GM10248 (cell line): ENCODE data around the gene RNASEH1.

Source experiments
- CTCF ChIA-PET: fragments of 300-600 bp; sonication (Branson Sonifier 250); formaldehyde crosslinking; extraction: SDS; loops from one replicate; lab custom pipeline; 2021; ENCODE audit warnings: antibody characterized with exemption; lab: Yijun Ruan, JAX
- POLR2A ChIA-PET: fragments of 350-650 bp; sonication (Branson Sonifier 250); formaldehyde crosslinking; extraction: SDS; loops from one replicate; lab custom pipeline; 2020; ENCODE audit warnings: antibody characterized with exemption; lab: Yijun Ruan, JAX
- DNase-seq: peaks from one replicate; pipeline ENCODE4 v3.0.0; 2012; ENCODE audit errors: extremely low spot score
- TF ChIP-seq, protein P1 (sequence below): IDR thresholded peaks from 2 replicates; pipeline ENCODE4 v1.5.1; 2012; ENCODE audit warnings: mild to moderate bottlenecking, low read depth; ENCODE audit errors: extremely low read depth, missing control alignments, control extremely low read depth

RNASEH1 gene

DNA sequence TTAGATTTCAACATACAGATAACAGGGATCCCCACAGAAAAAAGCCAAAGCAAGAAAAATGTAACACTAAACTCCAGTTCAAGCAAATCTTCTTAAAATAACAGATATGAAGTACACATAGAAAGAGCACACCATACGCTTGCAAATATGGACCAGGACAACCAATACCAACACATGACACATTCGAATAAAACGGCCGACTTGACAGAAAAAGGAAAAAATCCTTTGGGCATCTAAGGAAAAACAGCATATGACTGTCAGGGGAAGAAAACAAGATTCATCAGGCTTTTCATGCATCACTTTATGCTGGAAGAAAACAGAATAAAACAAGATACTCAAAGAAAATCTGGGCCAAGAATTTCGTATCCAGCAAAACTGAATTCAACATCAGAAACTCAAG is 16.0 kb downstream of the RNASEH1 start:
- TF ChIP-seq, protein P1, sequence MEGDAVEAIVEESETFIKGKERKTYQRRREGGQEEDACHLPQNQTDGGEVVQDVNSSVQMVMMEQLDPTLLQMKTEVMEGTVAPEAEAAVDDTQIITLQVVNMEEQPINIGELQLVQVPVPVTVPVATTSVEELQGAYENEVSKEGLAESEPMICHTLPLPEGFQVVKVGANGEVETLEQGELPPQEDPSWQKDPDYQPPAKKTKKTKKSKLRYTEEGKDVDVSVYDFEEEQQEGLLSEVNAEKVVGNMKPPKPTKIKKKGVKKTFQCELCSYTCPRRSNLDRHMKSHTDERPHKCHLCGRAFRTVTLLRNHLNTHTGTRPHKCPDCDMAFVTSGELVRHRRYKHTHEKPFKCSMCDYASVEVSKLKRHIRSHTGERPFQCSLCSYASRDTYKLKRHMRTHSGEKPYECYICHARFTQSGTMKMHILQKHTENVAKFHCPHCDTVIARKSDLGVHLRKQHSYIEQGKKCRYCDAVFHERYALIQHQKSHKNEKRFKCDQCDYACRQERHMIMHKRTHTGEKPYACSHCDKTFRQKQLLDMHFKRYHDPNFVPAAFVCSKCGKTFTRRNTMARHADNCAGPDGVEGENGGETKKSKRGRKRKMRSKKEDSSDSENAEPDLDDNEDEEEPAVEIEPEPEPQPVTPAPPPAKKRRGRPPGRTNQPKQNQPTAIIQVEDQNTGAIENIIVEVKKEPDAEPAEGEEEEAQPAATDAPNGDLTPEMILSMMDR, result no peak
- CTCF ChIA-PET, result interaction anchor here (1.1 kb wide), 1 partner anchor 9 kb away, joined by 4 read pairs; no protein-coding TSS in a partner anchor
- POLR2A ChIA-PET, result no interaction called here
- no peak for DNase-seq

DNA sequence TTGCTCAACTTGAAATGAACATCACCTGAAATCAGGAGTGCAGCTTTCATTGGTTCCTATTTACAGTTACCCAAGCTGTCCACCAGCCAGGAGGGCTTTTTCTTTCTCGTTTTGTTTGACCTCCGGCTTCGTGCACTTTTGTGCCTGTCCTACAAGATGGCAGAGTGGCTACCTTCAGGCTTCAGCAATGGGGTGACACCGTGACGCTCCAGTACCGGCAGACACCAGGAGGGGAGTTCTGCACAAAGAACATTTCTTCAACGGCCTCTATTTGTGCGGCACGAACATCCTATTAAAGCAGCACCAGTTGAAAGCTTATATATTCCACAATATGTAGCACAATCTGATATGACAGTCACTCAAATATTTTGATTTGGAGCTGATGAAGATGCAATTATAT is 18.3 kb downstream of the RNASEH1 start:
- DNase-seq, result no peak
- TF ChIP-seq, protein P1, result no peak
- ChIA-PET CTCF (no interaction called here), POLR2A (interaction anchor here (1.5 kb wide), 1 partner anchor 18 kb away, joined by 3 read pairs; the partner anchor contains the start of gene RNASEH1)

- POLR2A ChIA-PET, result no interaction called here
- peak; percentile 40 for DNase-seq
- TF ChIP-seq, protein P1, result no peak
- CTCF ChIA-PET, result interaction anchor here (1.1 kb wide), 1 partner anchor 97 kb away, joined by 4 read pairs; no protein-coding TSS in a partner anchor
These were observed 21.2 kb downstream of the RNASEH1 start for GRCh38 chr2:3536682-3537632.

DNA sequence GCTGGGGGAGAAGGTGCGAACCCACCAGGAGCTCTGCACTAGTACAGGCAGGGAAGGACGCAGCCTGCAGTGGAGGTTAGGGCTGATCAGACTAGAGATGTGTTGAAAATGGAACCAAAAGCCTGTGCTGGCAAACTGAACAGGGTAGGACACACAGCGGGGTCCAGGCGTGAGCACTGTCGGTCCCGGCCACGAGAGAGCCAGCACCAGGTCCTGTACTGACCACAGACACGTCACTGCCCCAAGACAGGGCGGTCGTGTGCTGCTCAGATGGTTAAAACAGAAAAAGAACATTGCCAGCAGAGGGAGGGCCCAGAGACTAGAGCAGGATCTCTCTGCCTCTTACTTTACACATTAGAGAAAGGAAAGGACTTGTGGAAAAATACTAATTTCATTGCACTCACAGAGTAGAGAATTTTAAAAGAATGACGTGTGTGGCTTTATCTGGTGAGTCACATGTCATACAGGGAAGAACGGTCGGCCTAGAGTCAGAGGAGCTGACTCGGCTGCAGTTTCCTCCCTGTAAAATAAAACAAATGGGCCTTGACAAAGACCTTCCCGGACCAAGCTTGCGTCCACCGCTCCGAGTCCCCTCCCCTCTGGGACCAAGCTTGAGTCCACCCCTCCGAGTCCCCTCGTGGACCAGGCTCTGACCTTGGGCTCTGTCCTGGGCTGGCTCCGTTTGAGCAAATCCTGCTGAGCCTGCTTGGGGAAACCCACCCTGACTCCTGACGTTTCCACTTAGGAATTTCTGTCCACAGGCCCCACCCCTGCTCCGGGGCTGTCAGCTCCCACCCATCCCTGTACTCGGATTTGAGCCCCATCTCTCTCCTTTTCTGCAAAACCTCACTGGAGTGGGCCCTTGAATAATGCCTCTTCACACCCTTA is 22.1 kb downstream of the RNASEH1 start:
- TF ChIP-seq, protein P1, result no peak
- ChIA-PET CTCF (interaction anchor here (1.1 to 1.7 kb wide), 2 partner anchors 12 to 98 kb away, joined by 4 to 6 read pairs; no protein-coding TSS in a partner anchor), POLR2A (no interaction called here)
- DNase-seq, result no peak

DNA sequence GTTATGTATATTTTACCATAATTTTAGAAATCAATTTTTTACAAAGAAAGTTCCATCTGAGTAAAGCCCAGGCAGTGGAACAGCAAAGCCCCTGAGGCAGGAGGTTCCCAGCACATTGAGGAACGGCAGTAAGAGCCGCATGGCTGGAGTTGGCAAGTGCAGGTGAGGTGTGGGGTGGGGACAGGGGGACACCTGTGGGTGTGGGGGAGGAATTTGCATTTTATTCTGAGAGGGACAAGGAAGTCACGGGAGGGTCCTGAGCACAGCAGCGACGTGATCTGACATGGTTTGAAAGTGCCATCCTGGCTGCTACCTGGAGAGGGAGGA is 22.7 kb downstream of the RNASEH1 start:
- ChIA-PET POLR2A (no interaction called here), CTCF (interaction anchor here (1.1 to 1.7 kb wide), 2 partner anchors 11 to 98 kb away, joined by 4 to 6 read pairs; no protein-coding TSS in a partner anchor)
- TF ChIP-seq, protein P1, result no peak
- DNase-seq, result no peak

DNA sequence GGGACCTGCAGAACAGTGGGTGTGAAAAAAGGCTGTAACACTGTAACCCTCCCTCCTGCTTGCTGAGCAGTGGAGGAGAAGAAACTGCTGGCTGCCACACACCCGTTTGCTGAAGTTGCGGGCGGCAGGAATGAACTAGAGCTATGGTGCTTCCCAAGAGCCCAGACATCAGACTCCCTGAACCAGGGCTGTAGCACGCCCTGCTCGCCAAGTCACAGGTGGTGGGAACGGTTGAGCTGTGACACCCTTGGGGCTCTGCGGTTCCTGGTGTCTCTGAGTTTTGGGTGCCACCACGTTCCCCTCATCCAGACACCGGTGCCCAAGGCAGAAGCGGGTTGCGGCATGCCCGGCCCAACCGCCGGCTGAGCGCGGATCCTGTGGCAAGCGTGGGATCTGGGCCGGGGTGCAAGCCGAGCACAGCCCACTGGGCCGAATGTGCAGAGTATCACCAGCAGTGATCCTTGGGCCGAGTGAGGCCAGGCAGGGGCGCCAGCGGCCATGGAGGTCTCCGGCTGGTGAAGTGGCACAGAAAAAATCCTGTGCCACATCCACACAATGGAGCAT is 23.8 kb downstream of the RNASEH1 start:
- ChIA-PET POLR2A (no interaction called here), CTCF (interaction anchor here (1.4 to 1.7 kb wide), 2 partner anchors 10 to 53 kb away, joined by 3 to 6 read pairs; no protein-coding TSS in a partner anchor)
- TF ChIP-seq, protein P1, result no peak
- no peak for DNase-seq
